SJSA1 (cell line): ENCODE data around the gene CRYAA. TPM values are rescaled to one million over a fixed set of nuclear protein-coding genes. Genes with fewer than 3 reads are reported as not detected.

ENCODE experiments used
- DNase-seq, 2 experiments: peaks; one replicate each; pipeline ENCODE4 v3.0.0-alpha.2; 2015 to 2020; ENCODE audit warnings: low spot score in 2 of 2, low read depth in 1 of 2
- H3K27ac ChIP-seq: fragments of 250-450 bp; sonication (Bioruptor Pico); 2 replicates; pipeline ENCODE4 v1.5.1; 2020; ENCODE audit warnings: mild to moderate bottlenecking, moderate library complexity
- H3K27me3 ChIP-seq: fragments of 250-450 bp; sonication (Bioruptor Pico); replicated peaks from 2 replicates; pipeline ENCODE4 v1.5.1; 2020; ENCODE audit warnings: mild to moderate bottlenecking, moderate library complexity
- H3K36me3 ChIP-seq: fragments of 250-450 bp; sonication (Bioruptor Pico); 2 replicates; pipeline ENCODE4 v1.5.1; 2020; ENCODE audit warnings: mild to moderate bottlenecking
- H3K4me1 ChIP-seq: fragments of 250-450 bp; sonication (Bioruptor Pico); replicated peaks from 2 replicates; pipeline ENCODE4 v1.6.1; 2021; ENCODE audit warnings: mild to moderate bottlenecking
- H3K4me3 ChIP-seq: fragments of 250-450 bp; sonication (Bioruptor Pico); 2 replicates; pipeline ENCODE4 v1.5.1; 2020; ENCODE audit warnings: mild to moderate bottlenecking
- H3K9me3 ChIP-seq: fragments of 250-450 bp; sonication (Bioruptor Pico); replicated peaks from 2 replicates; pipeline ENCODE4 v1.5.1; 2020; ENCODE audit warnings: mild to moderate bottlenecking
- total RNA-seq: library from RNA; depleted of rRNA; stranded (reverse); fragments of >200 nt; shearing (Covaris generic); gene quantifications from 2 replicates; pipeline ENCODE4 v1.2.3, GENCODE V29; 2014

Gene CRYAA
- total RNA-seq, 1 experiment from 2014 or later: not detected

GRCh38 chr21:43189936-43190335, 21.1 kb downstream of the CRYAA start:
- no peaks in the 10 kb centered on the region for H3K9me3 ChIP-seq
- no peak overlapping the region for H3K27ac ChIP-seq
- no peak overlapping the region for H3K4me3 ChIP-seq
- H3K4me1 ChIP-seq: no peaks in the 10 kb centered on the region
- H3K27me3 ChIP-seq: no peaks in the 10 kb centered on the region
- H3K36me3 ChIP-seq: no peaks in the 10 kb centered on the region
- DNase-seq: peak in 1 of 2 experiments; percentile 18

- Histone ChIP-seq H3K27me3 (no peaks in the 10 kb centered on the region), H3K9me3 (no peaks in the 10 kb centered on the region), H3K36me3 (no peaks in the 10 kb centered on the region), H3K4me1 (no peaks in the 10 kb centered on the region), H3K27ac (no peak overlapping the region), H3K4me3 (no peak overlapping the region)
- no peak for DNase-seq
These were observed 21.7 kb downstream of the CRYAA start for GRCh38 chr21:43190544-43190943.

- H3K36me3 ChIP-seq: no peaks in the 10 kb centered on the region
- no peaks in the 10 kb centered on the region for H3K9me3 ChIP-seq
- H3K27me3 ChIP-seq: no peaks in the 10 kb centered on the region
- no peaks in the 10 kb centered on the region for H3K4me1 ChIP-seq
- H3K4me3 ChIP-seq: no peak overlapping the region
- no peak overlapping the region for H3K27ac ChIP-seq
- peak in 1 of 2 experiments; percentile 41 for DNase-seq
These were observed 22.1 kb downstream of the CRYAA start for GRCh38 chr21:43190951-43191350.

- no peaks in the 10 kb centered on the region for H3K27me3 ChIP-seq
- no peaks in the 10 kb centered on the region for H3K36me3 ChIP-seq
- DNase-seq: peak in 1 of 2 experiments; percentile 29
- no peaks in the 10 kb centered on the region for H3K4me1 ChIP-seq
- no peak overlapping the region for H3K27ac ChIP-seq
- H3K4me3 ChIP-seq: no peak overlapping the region
- no peaks in the 10 kb centered on the region for H3K9me3 ChIP-seq
These were observed 22.7 kb downstream of the CRYAA start for GRCh38 chr21:43191521-43191920.

GRCh38 chr21:43191971-43192370, 23.2 kb downstream of the CRYAA start:
- H3K4me1 ChIP-seq: no peaks in the 10 kb centered on the region

GRCh38 chr21:43192501-43193081, 23.8 kb downstream of the CRYAA start:
- no peaks in the 10 kb centered on the region for H3K27me3 ChIP-seq
- H3K4me3 ChIP-seq: no peak overlapping the region
- no peaks in the 10 kb centered on the region for H3K4me1 ChIP-seq
- H3K36me3 ChIP-seq: no peaks in the 10 kb centered on the region
- peak in 1 of 2 experiments; percentile 34 for DNase-seq
- no peak overlapping the region for H3K27ac ChIP-seq
- H3K9me3 ChIP-seq: no peaks in the 10 kb centered on the region

More at GRCh38 chr21:43191971-43192370, 23.2 kb downstream of the CRYAA start:
- no peak overlapping the region for H3K4me3 ChIP-seq
- no peak overlapping the region for H3K27ac ChIP-seq
- H3K36me3 ChIP-seq: no peaks in the 10 kb centered on the region
- H3K27me3 ChIP-seq: no peaks in the 10 kb centered on the region
- peak in 1 of 2 experiments; percentile 25 for DNase-seq
- H3K9me3 ChIP-seq: no peaks in the 10 kb centered on the region

- H3K27ac ChIP-seq: no peak overlapping the region
- no peak for DNase-seq
- no peaks in the 10 kb centered on the region for H3K4me1 ChIP-seq
- H3K27me3 ChIP-seq: no peaks in the 10 kb centered on the region
- no peaks in the 10 kb centered on the region for H3K36me3 ChIP-seq
- H3K9me3 ChIP-seq: no peaks in the 10 kb centered on the region
- no peak overlapping the region for H3K4me3 ChIP-seq
These were observed 24.4 kb downstream of the CRYAA start for GRCh38 chr21:43193088-43193650.

GRCh38 chr21:43193651-43194302, 25.0 kb downstream of the CRYAA start:
- no peaks in the 10 kb centered on the region for H3K9me3 ChIP-seq
- H3K27me3 ChIP-seq: no peaks in the 10 kb centered on the region
- H3K36me3 ChIP-seq: no peaks in the 10 kb centered on the region
- no peak overlapping the region for H3K27ac ChIP-seq
- peak in 1 of 2 experiments; percentile 40 for DNase-seq
- no peak overlapping the region for H3K4me3 ChIP-seq
- no peaks in the 10 kb centered on the region for H3K4me1 ChIP-seq

- H3K4me3 ChIP-seq: no peak overlapping the region
- no peaks in the 10 kb centered on the region for H3K9me3 ChIP-seq
- H3K27ac ChIP-seq: no peak overlapping the region
These were observed 25.7 kb downstream of the CRYAA start for GRCh38 chr21:43194303-43195120.

GRCh38 chr21:43195121-43196021, 26.6 kb downstream of the CRYAA start:
- Histone ChIP-seq H3K27ac (no peak overlapping the region), H3K4me1 (no peaks in the 10 kb centered on the region), H3K36me3 (no peaks in the 10 kb centered on the region), H3K27me3 (no peaks in the 10 kb centered on the region), H3K4me3 (no peak overlapping the region), H3K9me3 (no peaks in the 10 kb centered on the region)
- peak in 1 of 2 experiments; percentile 41 for DNase-seq

More at GRCh38 chr21:43194303-43195120, 25.7 kb downstream of the CRYAA start:
- Histone ChIP-seq H3K36me3 (no peaks in the 10 kb centered on the region), H3K4me1 (no peaks in the 10 kb centered on the region), H3K27me3 (no peaks in the 10 kb centered on the region)
- DNase-seq: peak in 1 of 2 experiments; percentile 31

- H3K4me1 ChIP-seq: no peaks in the 10 kb centered on the region
- no peak overlapping the region for H3K27ac ChIP-seq
- H3K27me3 ChIP-seq: no peaks in the 10 kb centered on the region
- H3K36me3 ChIP-seq: no peaks in the 10 kb centered on the region
- no peak overlapping the region for H3K4me3 ChIP-seq
- peaks cover 9% of the 10 kb centered on the region for H3K9me3 ChIP-seq
- DNase-seq: peak in 1 of 2 experiments; percentile 15
These were observed 28.0 kb downstream of the CRYAA start for GRCh38 chr21:43196826-43197225.

- DNase-seq: no peak
- Histone ChIP-seq H3K27me3 (no peaks in the 10 kb centered on the region), H3K4me1 (no peaks in the 10 kb centered on the region), H3K27ac (no peak overlapping the region), H3K36me3 (no peaks in the 10 kb centered on the region), H3K4me3 (no peak overlapping the region), H3K9me3 (peaks cover 12% of the 10 kb centered on the region)
These were observed 29.6 kb downstream of the CRYAA start for GRCh38 chr21:43198376-43198775.

- H3K36me3 ChIP-seq: no peaks in the 10 kb centered on the region
- H3K4me1 ChIP-seq: no peaks in the 10 kb centered on the region
- H3K9me3 ChIP-seq: peaks cover 16% of the 10 kb centered on the region
- no peak for DNase-seq
- no peak overlapping the region for H3K4me3 ChIP-seq
- no peak overlapping the region for H3K27ac ChIP-seq
- H3K27me3 ChIP-seq: no peaks in the 10 kb centered on the region
These were observed 32.7 kb downstream of the CRYAA start for GRCh38 chr21:43201491-43201890.
